NCI-H1092 (cell line): ENCODE measurements around the gene AQR.
A peak's percentile ranks its signal among the peaks of the same experiment; 100 is the strongest.
"Not testable (repeated sequence)": the region's sequence is repeated elsewhere in the genome, so short reads cannot be mapped to it uniquely, and the experiment has no call there.

Experiments
- DNase-seq: peaks from one replicate; lab custom pipeline; 2025; lab: John Stamatoyannopoulos, UW

AQR gene

GRCh38 chr15:34969340-34970097 is at the start of gene AQR:
Gene AQR, minus strand, starts transcription at chr15:34969742. Its CDS starts 129 bp downstream, at chr15:34969613.
- DNase-seq = peak; percentile 88

- DNase-seq = no peak
Observed at GRCh38 chr15:35014241-35014640, 44.7 kb upstream of the AQR start.

GRCh38 chr15:35013370-35013769 is 43.8 kb upstream of the AQR start:
- no peak for DNase-seq

- DNase-seq = no peak
Observed at GRCh38 chr15:35007397-35007796, 37.9 kb upstream of the AQR start.

- no peak for DNase-seq
Observed at GRCh38 chr15:35005933-35006332, 36.4 kb upstream of the AQR start.

GRCh38 chr15:35003928-35004327 is 34.4 kb upstream of the AQR start:
- DNase-seq = no peak

GRCh38 chr15:35000511-35000910 is 31.0 kb upstream of the AQR start:
- no peak for DNase-seq

GRCh38 chr15:34999906-35000305 is 30.4 kb upstream of the AQR start:
- no peak for DNase-seq

- DNase-seq = no peak
Observed at GRCh38 chr15:34994925-34995324, 25.4 kb upstream of the AQR start.

- DNase-seq = no peak
Observed at GRCh38 chr15:34993877-34994276, 24.3 kb upstream of the AQR start.

GRCh38 chr15:34993412-34993811 is 23.9 kb upstream of the AQR start:
- DNase-seq = no peak

GRCh38 chr15:34988027-34988902 is 18.7 kb upstream of the AQR start, which contains the start of gene ZNF770:
Gene ZNF770, minus strand, starts transcription at chr15:34988287. Its CDS starts 4,853 bp downstream, at chr15:34983434.
- DNase-seq = peak; percentile 36

GRCh38 chr15:34987609-34988026 is 18.1 kb upstream of the AQR start:
- no peak for DNase-seq

GRCh38 chr15:34986771-34987480 is 17.4 kb upstream of the AQR start:
- DNase-seq = no peak

- no peak for DNase-seq
Observed at GRCh38 chr15:34986326-34986725, 16.8 kb upstream of the AQR start.

- DNase-seq = no peak
Observed at GRCh38 chr15:34984889-34985630, 15.5 kb upstream of the AQR start.

GRCh38 chr15:34976743-34977142 is 7.2 kb upstream of the AQR start:
- no peak for DNase-seq

GRCh38 chr15:34976073-34976472 is 6.5 kb upstream of the AQR start:
- no peak for DNase-seq

- no peak for DNase-seq
Observed at GRCh38 chr15:34973512-34973911, 4.0 kb upstream of the AQR start.

- not testable (repeated sequence) for DNase-seq
Observed at GRCh38 chr15:34970098-34970643, 629 bp upstream of the AQR start.

- no peak for DNase-seq
Observed at GRCh38 chr15:34964277-34964676, 5.3 kb downstream of the AQR start.
